ENCODE data around the gene CLCN1. TPM values are rescaled to one million over a fixed set of nuclear protein-coding genes. Genes with fewer than 3 reads are reported as not detected.

The CLCN1 gene
- total RNA-seq (0.35 TPM), polyA plus RNA-seq (ENCODE audit: insufficient read depth, low read depth, low replicate concordance) (not detected)
- long read RNA-seq, donor 1 = 0 reads
- long read RNA-seq, donor 2 = 0 reads
- long read RNA-seq, donor 3 = 0 reads
- long read RNA-seq, donor 4 = 0 reads
- long read RNA-seq, donor 5 = 0 reads
- long read RNA-seq, donor 6 = 0 reads
- long read RNA-seq, donor 7, partial matches to known transcripts = 1 of 1 reads
- long read RNA-seq, donor 7, other reads (novel, unspliced or antisense) = 0 of 1 reads
- long read RNA-seq, donor 8 = 0 reads
- long read RNA-seq, donor 9 = 0 reads
- long read RNA-seq, donor 10 = 0 reads

- Histone ChIP-seq H3K4me1 (ENCODE audit: control insufficient read depth in 2 of 3, insufficient read depth in 2 of 3, low read depth in 1 of 3, low read length in 3 of 3) (no peaks in the 10 kb centered on the region), H3K9ac (ENCODE audit: low read length in 3 of 3) (no peak within 1 kb of the TSS), H3K27ac (ENCODE audit: low read depth in 2 of 2, low read length in 2 of 2) (no peak within 1 kb of the TSS), H3K36me3 (ENCODE audit: control insufficient read depth in 2 of 3, insufficient read depth in 3 of 3, low read length in 3 of 3) (no peaks in the 10 kb centered on the region), H3K27me3 (ENCODE audit: control insufficient read depth, insufficient read depth, low read length) (no peaks in the 10 kb centered on the region), H3K9me3 (ENCODE audit: control insufficient read depth in 2 of 3, insufficient read depth in 1 of 3, low read length in 3 of 3) (no peaks in the 10 kb centered on the region), H3K4me3 (ENCODE audit: low read length in 3 of 3) (no peak within 1 kb of the TSS)
- DNase-seq = no peak
- no peak for TF ChIP-seq CTCF (IDR thresholded peaks at IDR 0.05; ENCODE audit: borderline replicate concordance, extremely low read depth, insufficient read depth)
- intact Hi-C loops (cut with DNase I) = no loop called here
- no peak for FAIRE-seq
These were observed at the start of gene CLCN1 for GRCh38 chr7:143315776-143316175. Gene CLCN1 (plus strand): TSS chr7:143316111. CDS start chr7:143316213, 102 bp downstream.

GRCh38 chr7:143269251-143269650 lies 46.7 kb upstream of the CLCN1 start:
- no peak for TF ChIP-seq CTCF (IDR thresholded peaks at IDR 0.05; ENCODE audit: borderline replicate concordance, extremely low read depth, insufficient read depth)
- Histone ChIP-seq H3K36me3 (ENCODE audit: control insufficient read depth in 2 of 3, insufficient read depth in 3 of 3, low read length in 3 of 3) (peaks cover 6 to 22% (median 8%) of the 10 kb centered on the region in 3 donors), H3K27me3 (ENCODE audit: control insufficient read depth, insufficient read depth, low read length) (no peaks in the 10 kb centered on the region), H3K27ac (ENCODE audit: low read depth in 2 of 2, low read length in 2 of 2) (peak overlapping the region in 1 of 2 donors; percentile 13), H3K4me1 (ENCODE audit: control insufficient read depth in 2 of 3, insufficient read depth in 2 of 3, low read depth in 1 of 3, low read length in 3 of 3) (peaks cover 0 to 6% (median 0%) of the 10 kb centered on the region in 3 donors), H3K9ac (ENCODE audit: low read length in 3 of 3) (no peak overlapping the region), H3K9me3 (ENCODE audit: control insufficient read depth in 2 of 3, insufficient read depth in 1 of 3, low read length in 3 of 3) (no peaks in the 10 kb centered on the region), H3K4me3 (ENCODE audit: low read length in 3 of 3) (no peak overlapping the region)
- intact Hi-C loops (cut with DNase I) = no loop called here
- DNase-seq = no peak
- FAIRE-seq = no peak

GRCh38 chr7:143271240-143271639 lies 44.7 kb upstream of the CLCN1 start:
- intact Hi-C loops (cut with DNase I) = no loop called here
- H3K36me3 ChIP-seq (ENCODE audit: control insufficient read depth in 2 of 3, insufficient read depth in 3 of 3, low read length in 3 of 3) = peaks cover 6 to 19% (median 8%) of the 10 kb centered on the region in 3 donors
- FAIRE-seq = no peak

More at GRCh38 chr7:143271240-143271639, 44.7 kb upstream of the CLCN1 start:
- H3K4me1 ChIP-seq (ENCODE audit: control insufficient read depth in 2 of 3, insufficient read depth in 2 of 3, low read depth in 1 of 3, low read length in 3 of 3) = no peaks in the 10 kb centered on the region
- TF ChIP-seq CTCF (IDR thresholded peaks at IDR 0.05; ENCODE audit: borderline replicate concordance, extremely low read depth, insufficient read depth) = no peak
- no peak for DNase-seq
- H3K27ac ChIP-seq (ENCODE audit: low read depth in 2 of 2, low read length in 2 of 2) = no peak overlapping the region
- H3K4me3 ChIP-seq (ENCODE audit: low read length in 3 of 3) = no peak overlapping the region
- no peaks in the 10 kb centered on the region for H3K27me3 ChIP-seq (ENCODE audit: control insufficient read depth, insufficient read depth, low read length)
- H3K9me3 ChIP-seq (ENCODE audit: control insufficient read depth in 2 of 3, insufficient read depth in 1 of 3, low read length in 3 of 3) = no peaks in the 10 kb centered on the region
- no peak overlapping the region for H3K9ac ChIP-seq (ENCODE audit: low read length in 3 of 3)

All from kidney (tissue), 22 donors.